Chondrocyte (in vitro differentiated cells): ENCODE measurements around the gene EGLN1. TPM values are rescaled to one million over a fixed set of nuclear protein-coding genes. Genes with fewer than 3 reads are reported as not detected.

Experiments used
- DNase-seq: peaks from one replicate; pipeline ENCODE4 v3.0.0; 2021; ENCODE audit warnings: mixed read lengths, low spot score
- H3K27ac Mint-ChIP-seq: one replicate; pipeline ENCODE4 v1.8.0; 2021; ENCODE audit warnings: mild to moderate bottlenecking, moderate library complexity, mixed read lengths; ENCODE audit not compliant: unreplicated experiment
- H3K27me3 Mint-ChIP-seq: 2 replicates; pipeline ENCODE4 v1.8.0; 2021; ENCODE audit warnings: low read depth, mixed read lengths
- H3K36me3 Mint-ChIP-seq: 2 replicates; pipeline ENCODE4 v1.8.0; 2021; ENCODE audit warnings: low read depth, mixed read lengths
- H3K4me1 Mint-ChIP-seq: 2 replicates; pipeline ENCODE4 v1.8.0; 2021; ENCODE audit warnings: low read depth, mild to moderate bottlenecking, mixed read lengths
- H3K4me3 Mint-ChIP-seq: one replicate; pipeline ENCODE4 v1.8.0; 2021; ENCODE audit warnings: mild to moderate bottlenecking, moderate library complexity, mixed read lengths; ENCODE audit not compliant: unreplicated experiment
- H3K9me3 Mint-ChIP-seq: 2 replicates; pipeline ENCODE4 v1.8.0; 2021; ENCODE audit warnings: low read depth, mixed read lengths
- total RNA-seq: library from RNA; stranded (reverse); gene quantifications from 3 replicates; pipeline ENCODE4 v1.2.1, GENCODE V29; 2021
- TF ChIP-seq, protein P1 (sequence below): fragments of 200-600 bp; sonication (generic); IDR thresholded peaks from 2 replicates; pipeline ENCODE4 v1.5.0; 2021; ENCODE audit warnings: antibody characterized with exemption, mild to moderate bottlenecking, moderate library complexity

Gene EGLN1
- total RNA-seq, 1 donor from 2014 or later, result 36.6 TPM

DNA sequence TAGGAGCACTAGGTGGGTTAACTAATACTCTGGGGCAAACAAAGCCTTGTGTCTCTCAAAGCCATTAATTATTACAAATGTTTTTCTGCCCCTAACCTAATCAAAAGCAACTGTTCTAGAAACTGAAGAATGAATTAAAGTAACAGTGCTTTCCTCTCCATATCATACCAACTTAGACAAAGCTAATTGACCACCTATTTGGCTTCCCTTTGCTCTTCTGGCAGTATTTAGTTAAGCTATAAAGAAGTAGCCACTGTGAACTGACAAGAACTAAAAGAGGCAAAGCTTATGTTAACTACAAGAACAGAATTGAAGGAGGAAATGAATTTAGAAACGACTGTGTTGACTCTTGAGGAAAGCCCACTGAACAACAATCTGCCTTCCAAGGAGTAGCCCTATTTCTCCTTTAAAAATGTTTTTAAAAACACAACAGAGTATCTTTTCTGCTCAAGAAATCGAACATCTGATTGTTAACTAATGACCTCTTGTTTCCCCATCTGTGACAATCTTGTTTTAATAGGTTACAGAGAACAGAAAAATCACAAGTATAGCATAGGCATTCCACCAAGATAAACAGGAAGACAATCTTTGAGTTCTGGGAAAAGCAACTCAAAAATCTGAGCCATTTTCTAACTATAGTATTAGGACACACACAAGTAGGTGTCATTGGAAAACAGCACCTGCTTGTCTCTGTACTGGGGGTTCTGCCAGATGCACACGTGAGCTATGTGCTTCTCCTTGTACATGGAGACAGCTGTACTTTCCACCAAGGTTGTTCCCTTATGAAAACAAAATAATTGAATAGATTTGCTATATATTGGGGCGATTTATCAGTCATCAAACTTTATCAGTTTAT is 3.1 kb upstream of the EGLN1 start:
- no peak overlapping the region for H3K4me3 Mint-ChIP-seq
- H3K27me3 Mint-ChIP-seq, result no peaks in the 10 kb centered on the region
- no peak for DNase-seq
- peak overlapping the region; percentile 42 for H3K27ac Mint-ChIP-seq
- TF ChIP-seq, protein P1, sequence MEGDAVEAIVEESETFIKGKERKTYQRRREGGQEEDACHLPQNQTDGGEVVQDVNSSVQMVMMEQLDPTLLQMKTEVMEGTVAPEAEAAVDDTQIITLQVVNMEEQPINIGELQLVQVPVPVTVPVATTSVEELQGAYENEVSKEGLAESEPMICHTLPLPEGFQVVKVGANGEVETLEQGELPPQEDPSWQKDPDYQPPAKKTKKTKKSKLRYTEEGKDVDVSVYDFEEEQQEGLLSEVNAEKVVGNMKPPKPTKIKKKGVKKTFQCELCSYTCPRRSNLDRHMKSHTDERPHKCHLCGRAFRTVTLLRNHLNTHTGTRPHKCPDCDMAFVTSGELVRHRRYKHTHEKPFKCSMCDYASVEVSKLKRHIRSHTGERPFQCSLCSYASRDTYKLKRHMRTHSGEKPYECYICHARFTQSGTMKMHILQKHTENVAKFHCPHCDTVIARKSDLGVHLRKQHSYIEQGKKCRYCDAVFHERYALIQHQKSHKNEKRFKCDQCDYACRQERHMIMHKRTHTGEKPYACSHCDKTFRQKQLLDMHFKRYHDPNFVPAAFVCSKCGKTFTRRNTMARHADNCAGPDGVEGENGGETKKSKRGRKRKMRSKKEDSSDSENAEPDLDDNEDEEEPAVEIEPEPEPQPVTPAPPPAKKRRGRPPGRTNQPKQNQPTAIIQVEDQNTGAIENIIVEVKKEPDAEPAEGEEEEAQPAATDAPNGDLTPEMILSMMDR, result no peak
- H3K4me1 Mint-ChIP-seq, result peaks cover 20% of the 10 kb centered on the region
- no peaks in the 10 kb centered on the region for H3K36me3 Mint-ChIP-seq
- no peaks in the 10 kb centered on the region for H3K9me3 Mint-ChIP-seq

DNA sequence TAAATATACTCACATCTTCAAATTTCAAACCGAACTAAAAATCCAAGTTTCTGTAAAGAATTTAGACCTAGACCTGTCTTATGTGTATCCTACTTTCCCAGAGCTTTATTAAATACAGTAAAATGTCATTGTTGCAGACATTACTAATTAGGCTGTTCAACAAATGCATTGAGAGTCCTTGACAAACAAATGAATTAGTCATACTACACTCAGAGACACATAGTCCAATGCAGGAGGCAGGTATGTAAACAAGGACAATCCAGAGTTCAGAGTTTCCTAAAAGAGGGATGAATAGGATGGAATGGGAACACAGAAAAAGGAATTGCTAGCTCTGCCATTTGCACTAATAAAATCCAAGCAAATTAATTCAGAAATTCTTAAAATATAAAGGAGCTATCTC is 1.6 kb upstream of the EGLN1 start:
- H3K4me1 Mint-ChIP-seq, result peaks cover 35% of the 10 kb centered on the region
- H3K9me3 Mint-ChIP-seq, result no peaks in the 10 kb centered on the region
- DNase-seq, result no peak
- H3K36me3 Mint-ChIP-seq, result no peaks in the 10 kb centered on the region
- TF ChIP-seq, protein P1, result no peak
- no peak overlapping the region for H3K27ac Mint-ChIP-seq
- H3K4me3 Mint-ChIP-seq, result no peak overlapping the region
- no peaks in the 10 kb centered on the region for H3K27me3 Mint-ChIP-seq

DNA sequence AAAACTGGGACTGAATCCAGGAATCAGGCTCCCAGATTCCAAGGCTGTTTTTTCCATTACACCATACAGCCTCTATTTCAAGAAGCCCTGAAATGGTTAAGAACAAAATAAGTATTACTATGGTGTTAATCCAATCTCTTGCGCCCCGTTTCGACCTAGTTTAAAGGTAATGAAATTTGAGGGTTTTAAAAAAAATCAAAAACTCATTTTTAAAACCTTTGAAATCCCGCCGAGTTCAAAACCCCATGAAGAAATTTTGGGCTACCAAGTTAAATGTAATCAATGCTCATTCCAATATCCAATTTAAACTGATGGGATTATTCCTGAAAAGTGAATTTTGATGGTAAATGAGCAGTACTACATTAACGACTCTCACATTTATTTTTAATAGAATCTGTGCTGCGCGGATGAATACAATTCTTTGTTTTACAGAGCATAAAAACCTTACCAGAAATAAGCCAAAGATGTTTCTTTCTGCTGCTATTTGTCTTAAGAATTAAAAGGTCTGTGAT is 767 bp upstream of the EGLN1 start:
- no peaks in the 10 kb centered on the region for H3K9me3 Mint-ChIP-seq
- peak overlapping the region; percentile 82 for H3K4me3 Mint-ChIP-seq
- peak overlapping the region; percentile 95 for H3K27ac Mint-ChIP-seq
- H3K36me3 Mint-ChIP-seq, result no peaks in the 10 kb centered on the region
- no peak for DNase-seq
- no peaks in the 10 kb centered on the region for H3K27me3 Mint-ChIP-seq
- TF ChIP-seq, protein P1, result peak; percentile 3
- peaks cover 43% of the 10 kb centered on the region for H3K4me1 Mint-ChIP-seq

DNA sequence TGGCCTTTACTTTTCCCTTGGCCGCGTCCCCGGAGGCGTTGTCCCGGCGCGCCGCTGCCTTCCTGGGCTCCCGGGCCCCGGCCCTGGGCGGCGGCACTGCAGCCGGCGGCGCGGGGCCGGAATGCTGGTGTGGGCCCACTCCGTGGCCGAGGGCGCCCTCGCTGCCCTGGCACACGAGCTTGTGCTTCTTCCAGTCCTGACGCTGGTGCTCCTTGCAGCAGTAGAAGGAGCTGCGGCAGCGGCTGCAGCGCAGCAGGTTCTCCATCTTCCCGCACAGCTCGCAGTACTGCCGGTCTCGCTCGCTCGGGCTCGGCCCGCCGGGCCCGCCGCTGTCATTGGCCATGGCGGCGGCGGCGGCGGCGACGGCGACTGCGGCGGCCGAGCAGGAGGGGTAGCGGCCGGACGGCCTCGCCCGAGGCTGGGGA is 529 bp downstream of the EGLN1 start:
- Mint-ChIP-seq H3K9me3 (no peaks in the 10 kb centered on the region), H3K27me3 (no peaks in the 10 kb centered on the region), H3K4me3 (peak overlapping the region; percentile 74), H3K27ac (no peak overlapping the region), H3K4me1 (peaks cover 56% of the 10 kb centered on the region), H3K36me3 (no peaks in the 10 kb centered on the region)
- TF ChIP-seq, protein P1, result no peak
- no peak for DNase-seq

DNA sequence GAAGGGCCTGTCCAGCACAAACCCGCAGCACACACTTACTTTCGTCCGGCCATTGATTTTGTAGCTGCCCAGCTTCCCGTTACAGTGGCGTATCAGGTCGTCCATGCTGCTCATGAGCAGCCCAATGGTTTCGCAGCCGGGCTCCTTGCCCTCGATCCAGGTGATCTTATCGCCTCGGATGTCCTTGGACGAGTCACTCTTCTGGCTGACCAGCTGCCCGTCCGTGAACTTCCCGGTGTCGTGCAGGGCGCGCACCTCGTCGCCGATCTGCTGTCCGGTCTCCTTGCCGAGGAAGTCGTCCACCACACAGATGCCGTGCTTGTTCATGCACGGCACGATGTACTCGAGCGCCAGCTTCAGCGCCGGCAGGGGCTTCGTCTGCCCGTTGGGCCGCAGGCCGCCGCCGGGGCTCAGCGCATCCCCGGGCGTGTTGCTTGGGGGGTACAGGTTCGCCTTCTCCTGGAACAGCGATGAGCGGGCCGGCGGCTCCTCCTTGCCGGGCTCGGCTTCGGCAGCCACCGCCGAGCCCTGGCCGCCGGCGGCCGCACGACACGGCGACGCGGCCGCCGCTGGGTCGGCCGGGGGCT is 1.0 kb downstream of the EGLN1 start:
- peak overlapping the region; percentile 88 for H3K27ac Mint-ChIP-seq
- no peak for DNase-seq
- H3K27me3 Mint-ChIP-seq, result no peaks in the 10 kb centered on the region
- no peaks in the 10 kb centered on the region for H3K9me3 Mint-ChIP-seq
- H3K4me3 Mint-ChIP-seq, result peak overlapping the region; percentile 89
- H3K36me3 Mint-ChIP-seq, result no peaks in the 10 kb centered on the region
- TF ChIP-seq, protein P1, result no peak
- peaks cover 55% of the 10 kb centered on the region for H3K4me1 Mint-ChIP-seq
